HFFc6 (cell line): Measurements from ENCODE around the gene EML1. TPM values are rescaled to one million over a fixed set of nuclear protein-coding genes. Genes with fewer than 3 reads are reported as not detected.

Source experiments
- DNase-seq: peaks from one replicate; pipeline ENCODE4 v3.0.0-alpha.2; 2018
- H3K27ac Mint-ChIP-seq: 2 replicates; pipeline ENCODE4 v1.8.0; 2020; ENCODE audit warnings: mild to moderate bottlenecking, mixed read lengths
- H3K27me3 Mint-ChIP-seq: 2 replicates; pipeline ENCODE4 v1.8.0; 2021; ENCODE audit warnings: mild to moderate bottlenecking, moderate library complexity, mixed read lengths; ENCODE audit not compliant: insufficient read depth
- H3K36me3 Mint-ChIP-seq: 2 replicates; pipeline ENCODE4 v1.8.0; 2021; ENCODE audit warnings: low read depth, mixed read lengths
- H3K4me1 Mint-ChIP-seq: 2 replicates; pipeline ENCODE4 v1.8.0; 2020; ENCODE audit warnings: low read depth, mixed read lengths
- H3K4me3 Mint-ChIP-seq: 2 replicates; pipeline ENCODE4 v1.8.0; 2020; ENCODE audit warnings: mild to moderate bottlenecking, moderate library complexity, mixed read lengths
- H3K9me3 Mint-ChIP-seq: 2 replicates; pipeline ENCODE4 v1.8.0; 2020; ENCODE audit warnings: mild to moderate bottlenecking, mixed read lengths
- total RNA-seq, 6 experiments: library from RNA; stranded (reverse); fragmentation: NEBNext Ultra II Directional; extraction: Animal tissue kit (Norgen Biotek cat#: 25700); gene quantifications; 2 replicates in 1 of 6; 3 replicates in 5 of 6; pipeline ENCODE4 v1.2.3, GENCODE V29; 2021
- TF ChIP-seq, protein P1 (sequence below): fragments of 200-600 bp; sonication (generic); IDR thresholded peaks from 2 replicates; pipeline ENCODE4 v1.5.0; 2021; ENCODE audit warnings: antibody characterized with exemption, mild to moderate bottlenecking

The EML1 gene
- total RNA-seq, 6 experiments from 2014 or later = 13.2 to 27.6 (median 22.2) TPM

DNA sequence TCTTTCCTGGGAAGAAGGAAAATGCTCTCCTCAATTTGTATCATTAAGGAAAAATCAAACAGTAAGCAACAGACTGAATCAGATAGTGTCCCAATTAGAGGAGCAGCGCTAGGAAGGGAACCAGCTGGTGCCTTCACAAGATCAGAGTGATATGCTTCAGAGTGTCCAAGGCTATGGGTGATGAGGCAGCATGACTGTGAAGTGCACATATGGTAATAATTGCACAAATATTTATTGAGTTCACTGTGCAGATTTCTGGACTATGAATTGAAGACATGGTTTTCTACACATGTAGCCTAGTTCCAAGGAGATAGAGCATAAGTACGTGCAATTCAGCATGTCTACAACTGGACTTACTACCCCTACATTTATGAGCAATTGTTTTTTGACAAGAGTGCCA, 193.2 kb downstream of the EML1 start:
- TF ChIP-seq, protein P1, sequence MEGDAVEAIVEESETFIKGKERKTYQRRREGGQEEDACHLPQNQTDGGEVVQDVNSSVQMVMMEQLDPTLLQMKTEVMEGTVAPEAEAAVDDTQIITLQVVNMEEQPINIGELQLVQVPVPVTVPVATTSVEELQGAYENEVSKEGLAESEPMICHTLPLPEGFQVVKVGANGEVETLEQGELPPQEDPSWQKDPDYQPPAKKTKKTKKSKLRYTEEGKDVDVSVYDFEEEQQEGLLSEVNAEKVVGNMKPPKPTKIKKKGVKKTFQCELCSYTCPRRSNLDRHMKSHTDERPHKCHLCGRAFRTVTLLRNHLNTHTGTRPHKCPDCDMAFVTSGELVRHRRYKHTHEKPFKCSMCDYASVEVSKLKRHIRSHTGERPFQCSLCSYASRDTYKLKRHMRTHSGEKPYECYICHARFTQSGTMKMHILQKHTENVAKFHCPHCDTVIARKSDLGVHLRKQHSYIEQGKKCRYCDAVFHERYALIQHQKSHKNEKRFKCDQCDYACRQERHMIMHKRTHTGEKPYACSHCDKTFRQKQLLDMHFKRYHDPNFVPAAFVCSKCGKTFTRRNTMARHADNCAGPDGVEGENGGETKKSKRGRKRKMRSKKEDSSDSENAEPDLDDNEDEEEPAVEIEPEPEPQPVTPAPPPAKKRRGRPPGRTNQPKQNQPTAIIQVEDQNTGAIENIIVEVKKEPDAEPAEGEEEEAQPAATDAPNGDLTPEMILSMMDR = no peak
- peak; percentile 49 for DNase-seq
- Mint-ChIP-seq H3K27ac (no peak overlapping the region), H3K9me3 (no peaks in the 10 kb centered on the region; the same call in 1 of the 2 replicates), H3K27me3 (peaks cover 14% of the 10 kb centered on the region), H3K4me3 (no peak overlapping the region), H3K4me1 (peaks cover 7% of the 10 kb centered on the region), H3K36me3 (no peaks in the 10 kb centered on the region)

GRCh38 chr14:99989032-99989431, 195.8 kb downstream of the EML1 start:
- Mint-ChIP-seq H3K4me1 (peaks cover 7% of the 10 kb centered on the region), H3K27ac (no peak overlapping the region), H3K9me3 (no peaks in the 10 kb centered on the region; the same call in 1 of the 2 replicates), H3K4me3 (no peak overlapping the region), H3K36me3 (no peaks in the 10 kb centered on the region), H3K27me3 (peaks cover 15% of the 10 kb centered on the region)
- no peak for DNase-seq
- TF ChIP-seq, protein P1 = no peak

DNA sequence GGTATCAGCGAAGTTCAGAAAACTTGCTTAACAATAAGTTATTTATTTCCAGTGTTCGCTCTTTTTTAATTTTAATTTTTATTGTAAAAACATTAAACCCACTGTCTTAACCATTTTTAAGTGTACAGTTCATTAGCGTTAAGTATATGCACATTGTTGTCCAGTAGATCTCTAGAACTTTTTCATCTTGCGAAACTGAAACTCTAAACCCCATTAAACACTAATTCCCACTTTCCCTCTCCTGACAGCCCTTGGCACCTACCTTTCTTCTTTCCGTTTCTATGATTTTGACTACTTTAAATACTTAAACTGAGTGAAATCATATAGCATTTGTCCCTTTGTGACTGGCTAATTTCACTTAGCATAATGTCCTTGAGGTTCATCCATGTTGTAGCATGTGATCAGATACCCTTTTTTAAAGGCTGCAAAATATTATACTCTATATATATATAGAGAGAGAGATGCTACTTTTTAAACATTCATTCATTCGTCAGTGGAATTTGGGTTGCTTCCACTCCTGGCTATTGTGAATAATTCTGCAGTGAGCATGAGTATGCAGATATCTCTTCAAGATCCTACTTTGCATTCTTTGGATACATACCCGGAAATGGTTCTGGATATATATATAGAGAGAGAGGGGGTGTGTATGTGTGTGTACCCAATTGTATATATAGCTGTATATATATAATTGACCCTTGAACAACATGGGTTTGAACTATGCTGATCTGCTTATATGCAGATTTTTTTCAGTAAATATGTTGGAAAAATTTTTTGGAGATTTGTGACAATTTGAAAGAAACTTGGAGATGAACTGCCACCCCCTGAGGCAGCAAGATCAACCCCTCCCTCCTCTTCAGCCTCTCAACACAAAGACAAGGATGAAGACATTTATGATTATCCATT, 197.3 kb downstream of the EML1 start:
- H3K36me3 Mint-ChIP-seq = no peaks in the 10 kb centered on the region
- H3K27ac Mint-ChIP-seq = no peak overlapping the region
- H3K4me3 Mint-ChIP-seq = no peak overlapping the region
- peaks cover 7% of the 10 kb centered on the region for H3K4me1 Mint-ChIP-seq
- DNase-seq = no peak
- TF ChIP-seq, protein P1 = no peak
- H3K9me3 Mint-ChIP-seq = no peaks in the 10 kb centered on the region; the same call in 1 of the 2 replicates
- peaks cover 15% of the 10 kb centered on the region for H3K27me3 Mint-ChIP-seq

DNA sequence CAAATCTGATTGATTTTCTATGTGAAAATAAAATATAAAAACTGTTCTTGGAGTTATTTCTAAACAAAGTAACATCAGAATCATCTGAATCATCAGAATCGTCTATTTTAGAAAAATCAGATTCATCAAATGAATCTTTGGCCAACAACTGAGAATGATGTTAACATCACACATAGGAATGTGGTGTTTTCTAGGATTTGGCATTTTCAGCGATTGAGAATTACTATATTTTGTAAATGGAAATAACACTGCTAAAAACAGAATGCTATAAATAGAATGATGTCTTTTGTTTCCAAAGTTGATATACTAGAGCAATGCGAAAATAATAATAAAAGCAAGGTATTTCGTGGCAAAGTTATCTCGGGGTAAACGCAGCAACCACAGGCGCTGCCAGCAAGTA, 198.1 kb downstream of the EML1 start:
- no peak overlapping the region for H3K27ac Mint-ChIP-seq
- TF ChIP-seq, protein P1 = no peak
- H3K9me3 Mint-ChIP-seq = no peaks in the 10 kb centered on the region; the same call in 1 of the 2 replicates
- DNase-seq = no peak
- no peak overlapping the region for H3K4me3 Mint-ChIP-seq
- H3K36me3 Mint-ChIP-seq = no peaks in the 10 kb centered on the region
- peaks cover 5% of the 10 kb centered on the region for H3K4me1 Mint-ChIP-seq
- H3K27me3 Mint-ChIP-seq = peaks cover 15% of the 10 kb centered on the region

Other genes starting within 250 kb of the EML1 start
- 10 to 100 TPM; 31.3 to 41.4 (median 34.3) TPM for gene CCDC85C, start 189.2 kb upstream of the EML1 start, total RNA-seq
- 1 to 10 TPM in 5 of 6 experiments, under 1 TPM in 1; 0.99 to 2.8 (median 1.3) TPM for gene HHIPL1, start 148.3 kb upstream of the EML1 start, total RNA-seq
- under 1 TPM; 0.28 to 0.62 (median 0.49) TPM for gene CYP46A1, start 109.1 kb upstream of the EML1 start, total RNA-seq